ENCODE data around the gene EGLN2.
"Not testable (repeated sequence)": the region's sequence is repeated elsewhere in the genome, so short reads cannot be mapped to it uniquely, and the experiment has no call there.

EGLN2 gene

DNA sequence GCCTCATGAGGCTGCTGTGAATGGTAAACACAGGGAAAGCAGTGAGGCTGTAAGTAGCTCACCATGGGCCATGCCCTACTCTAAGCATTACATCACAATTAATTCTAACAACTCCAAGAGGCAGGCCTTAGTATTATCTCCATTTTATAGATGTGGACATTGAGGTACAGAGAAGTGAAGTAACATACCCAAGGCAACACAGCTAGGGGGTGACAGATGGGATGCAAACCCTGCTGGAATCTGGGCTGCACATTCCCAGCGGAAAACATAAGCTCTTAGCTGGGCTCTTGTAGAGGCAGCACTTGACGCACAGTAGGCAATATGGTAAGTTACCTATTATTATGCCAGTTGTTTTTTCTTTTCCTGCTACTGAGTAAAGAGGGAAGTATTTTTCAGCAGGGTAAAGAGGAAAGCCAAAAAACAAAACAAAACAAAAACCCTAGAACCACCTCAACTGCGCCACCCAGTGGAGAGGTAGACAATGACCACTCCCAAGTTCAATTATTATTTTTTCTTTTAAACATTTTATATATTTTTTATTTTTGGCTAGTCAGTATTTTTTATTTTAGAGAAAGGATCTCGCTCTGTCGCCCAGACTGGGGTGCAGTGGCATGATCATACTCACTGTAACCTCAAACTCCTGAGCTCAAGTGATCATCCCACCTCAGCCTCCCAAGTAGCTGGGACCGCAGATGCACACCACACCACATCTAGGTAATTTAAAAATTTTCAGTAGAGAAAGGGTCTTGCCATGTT lies 20.7 kb downstream of the EGLN2 start:
- not testable (repeated sequence) for DNase-seq (ENCODE audit: low spot score)

DNA sequence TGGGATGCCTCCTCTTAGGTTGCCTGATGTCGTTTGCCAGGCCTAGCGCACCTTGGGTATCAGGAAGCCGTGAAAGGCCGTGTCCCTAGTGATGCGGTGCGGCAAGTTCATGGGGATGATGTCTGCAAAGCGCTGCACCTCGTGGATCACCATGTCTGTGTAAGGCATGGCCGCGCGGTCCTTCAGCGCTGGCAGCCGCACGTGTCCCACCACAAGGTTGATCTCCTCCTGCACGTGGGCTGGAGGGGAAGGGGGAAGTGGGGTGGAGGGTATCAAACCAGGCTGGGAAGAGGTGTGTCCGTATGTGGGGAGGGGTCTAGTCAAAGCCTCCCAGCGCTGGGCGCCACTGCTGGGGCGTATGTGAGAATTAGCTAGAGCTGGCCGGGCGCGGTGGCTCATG lies 23.2 kb downstream of the EGLN2 start:
- DNase-seq (ENCODE audit: low spot score), result no peak

DNA sequence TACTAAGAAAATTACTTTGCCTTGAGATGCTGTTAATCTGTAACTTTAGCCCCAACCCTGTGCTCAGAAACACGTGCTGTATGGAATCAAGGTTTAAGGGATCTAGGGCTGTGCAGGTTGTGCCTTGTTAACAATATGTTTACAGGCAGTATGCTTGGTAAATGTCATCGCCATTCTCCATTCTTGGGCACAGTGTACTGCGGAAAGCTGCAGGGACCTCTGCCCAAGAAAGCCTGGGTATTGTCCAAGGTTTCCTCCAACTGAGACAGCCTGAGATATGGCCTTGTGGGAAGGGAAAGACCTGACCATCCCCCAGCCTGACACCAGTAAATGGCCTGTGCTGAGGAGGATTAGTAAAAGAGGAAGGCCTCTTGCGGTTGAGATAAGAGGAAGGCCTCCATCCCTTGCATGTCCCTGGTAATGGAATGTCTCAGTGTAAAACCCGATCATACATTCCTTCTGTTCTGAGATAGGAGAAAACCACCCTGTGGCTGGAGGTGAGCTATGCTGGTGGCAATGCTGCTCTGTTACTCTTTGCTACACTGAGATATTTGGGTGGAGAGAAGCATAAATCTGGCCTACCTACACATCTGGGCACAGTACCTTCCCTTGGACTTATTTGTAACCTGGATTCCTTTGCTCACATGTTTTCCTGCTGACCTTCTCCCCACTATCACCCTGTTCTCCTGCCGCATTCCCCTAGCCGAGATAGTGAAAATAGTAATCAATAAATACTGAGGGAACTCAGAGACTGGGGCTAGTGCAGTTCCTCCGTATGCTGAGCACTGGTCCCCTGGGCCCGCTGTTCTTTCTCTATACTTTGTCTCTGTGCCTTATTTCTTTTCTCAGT lies 23.9 kb downstream of the EGLN2 start:
- DNase-seq (ENCODE audit: low spot score), result not testable (repeated sequence)

DNA sequence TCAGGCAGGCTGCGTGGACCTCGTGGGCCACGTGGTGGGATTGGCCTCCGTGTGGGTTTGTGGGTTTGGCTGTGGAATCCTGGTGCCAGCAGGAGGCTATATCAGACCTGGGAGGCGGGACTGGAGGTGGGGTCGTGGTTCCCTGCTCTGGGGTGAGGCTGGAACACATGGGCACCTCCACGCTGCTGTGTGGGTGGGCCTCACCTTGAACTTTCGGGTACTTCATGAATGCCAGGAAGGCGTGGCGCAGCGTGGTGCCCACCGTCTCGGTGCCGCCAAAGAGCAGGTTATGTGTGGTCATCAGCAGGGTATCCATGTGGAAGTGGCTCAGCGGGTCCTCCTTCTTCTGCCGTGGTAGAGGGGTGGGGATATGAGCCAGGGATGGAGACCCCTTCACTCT lies 25.9 kb downstream of the EGLN2 start:
- DNase-seq (ENCODE audit: low spot score), result not testable (repeated sequence)

DNA sequence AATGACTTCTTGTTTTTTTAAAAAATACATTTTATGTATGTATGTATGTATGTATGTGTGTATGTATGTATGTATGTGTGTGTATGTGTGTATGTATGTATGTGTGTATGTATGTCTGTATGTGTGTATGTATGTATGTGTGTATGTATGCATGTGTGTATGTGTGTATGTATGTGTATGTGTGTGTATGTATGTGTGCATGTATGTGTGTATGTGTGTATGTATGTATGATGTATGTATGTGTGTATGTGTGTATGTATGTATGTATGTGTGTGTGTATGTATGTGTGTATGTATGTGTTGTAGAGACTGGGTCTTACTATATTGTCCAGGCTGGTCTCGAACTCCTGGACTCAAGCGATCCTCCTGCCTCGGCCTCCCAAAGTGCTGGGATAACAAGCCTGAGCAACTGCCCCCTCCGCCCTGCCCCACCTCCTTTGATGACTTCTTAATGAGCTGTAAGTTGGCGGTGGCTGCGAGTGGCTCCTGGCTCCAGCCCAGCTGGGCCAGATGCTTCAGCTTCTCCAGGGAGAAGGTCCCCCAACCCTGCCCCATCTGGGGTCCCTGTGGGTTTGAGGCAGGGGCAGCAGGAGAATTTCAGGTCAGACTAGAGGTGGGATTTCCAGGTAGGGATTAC lies 26.6 kb downstream of the EGLN2 start:
- not testable (repeated sequence) for DNase-seq (ENCODE audit: low spot score)

DNA sequence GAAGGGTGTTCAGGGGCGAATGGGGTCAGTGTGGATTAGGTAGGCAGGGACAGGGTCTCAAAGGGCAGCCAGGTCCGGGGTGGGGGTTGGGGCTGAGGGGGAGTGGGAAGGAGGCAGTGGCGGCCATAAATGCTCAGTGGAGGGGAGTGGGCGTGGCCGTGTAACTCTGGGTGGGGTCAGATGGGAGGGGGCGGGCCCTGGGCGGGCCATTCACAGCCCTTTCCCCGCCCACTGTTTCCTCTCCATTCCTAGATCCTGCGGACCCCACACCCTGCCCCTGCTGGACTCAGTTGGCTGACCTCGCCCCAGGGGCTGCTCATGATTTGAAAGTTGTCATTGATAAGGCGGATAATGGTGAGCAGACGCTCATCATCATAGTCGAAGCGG lies 27.3 kb downstream of the EGLN2 start:
- DNase-seq (ENCODE audit: low spot score), result not testable (repeated sequence)

DNA sequence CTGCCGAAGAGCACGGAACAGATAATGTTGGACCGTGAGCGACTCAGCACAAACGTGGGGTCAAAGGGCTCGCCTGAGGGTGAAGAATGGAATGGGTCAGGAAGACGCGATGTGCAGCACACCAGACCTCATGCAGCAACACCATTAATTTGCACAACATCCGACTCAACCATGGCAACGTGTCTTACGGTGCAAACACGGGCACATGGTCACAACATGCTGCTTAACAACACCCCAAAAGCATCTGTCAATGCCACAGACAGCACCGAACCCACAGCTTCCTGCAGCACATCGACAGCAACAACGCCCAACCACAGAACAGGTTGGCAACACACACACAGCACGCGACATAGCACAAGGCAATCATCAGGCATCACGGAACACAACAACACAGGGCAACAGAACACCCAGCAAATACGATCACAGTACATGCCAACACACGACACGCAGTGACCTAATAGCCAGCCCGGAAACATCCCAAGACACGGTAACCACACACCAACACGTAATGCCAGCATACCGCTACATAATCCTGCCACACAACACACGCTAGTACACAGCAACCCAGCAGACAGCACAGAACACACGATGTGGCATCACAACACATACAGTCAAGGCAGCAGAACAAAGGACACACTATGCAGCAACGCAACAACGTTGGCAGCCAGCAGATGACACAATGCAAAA lies 27.9 kb downstream of the EGLN2 start:
- not testable (repeated sequence) for DNase-seq (ENCODE audit: low spot score)

DNA sequence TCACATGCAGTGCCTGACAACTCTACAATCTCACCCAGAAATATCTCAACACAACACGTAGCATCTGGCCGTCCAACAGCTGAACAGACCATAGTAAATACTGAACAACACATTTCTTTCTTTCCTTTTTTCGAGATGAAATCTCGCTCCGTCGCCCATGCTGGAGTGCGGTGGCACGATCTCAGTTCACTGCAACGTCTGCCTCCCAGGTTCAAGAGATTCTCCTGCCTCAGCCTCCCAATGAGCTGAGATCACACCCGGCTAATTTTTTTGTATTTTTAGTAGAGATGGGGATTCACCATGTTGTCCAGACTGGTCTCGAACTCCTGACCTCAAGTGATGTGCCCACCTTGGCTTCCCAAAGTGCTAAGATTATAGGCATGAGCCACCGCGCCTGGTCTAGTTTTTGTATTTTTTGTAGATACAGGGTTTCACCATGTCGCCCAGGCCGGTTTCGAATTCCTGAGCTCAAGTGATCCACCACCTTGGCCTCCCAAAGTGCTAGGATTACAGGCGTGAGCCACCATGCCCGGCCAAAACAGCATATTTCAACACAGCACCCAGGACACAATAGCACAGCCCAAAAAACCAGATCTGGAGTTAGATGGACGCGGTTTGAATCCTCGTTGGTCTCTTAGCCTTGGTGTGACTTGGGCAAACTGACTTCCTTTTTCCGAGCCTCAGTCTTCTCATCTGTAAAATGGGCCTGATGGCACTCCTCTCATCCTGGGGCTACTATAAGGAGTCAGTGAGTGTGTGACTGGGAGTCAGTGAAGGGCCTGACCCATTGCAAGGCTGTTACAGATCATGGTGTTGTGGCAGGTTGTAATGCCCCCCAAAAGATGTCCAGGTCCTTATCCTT lies 28.6 kb downstream of the EGLN2 start:
- no peak for DNase-seq (ENCODE audit: low spot score)

DNA sequence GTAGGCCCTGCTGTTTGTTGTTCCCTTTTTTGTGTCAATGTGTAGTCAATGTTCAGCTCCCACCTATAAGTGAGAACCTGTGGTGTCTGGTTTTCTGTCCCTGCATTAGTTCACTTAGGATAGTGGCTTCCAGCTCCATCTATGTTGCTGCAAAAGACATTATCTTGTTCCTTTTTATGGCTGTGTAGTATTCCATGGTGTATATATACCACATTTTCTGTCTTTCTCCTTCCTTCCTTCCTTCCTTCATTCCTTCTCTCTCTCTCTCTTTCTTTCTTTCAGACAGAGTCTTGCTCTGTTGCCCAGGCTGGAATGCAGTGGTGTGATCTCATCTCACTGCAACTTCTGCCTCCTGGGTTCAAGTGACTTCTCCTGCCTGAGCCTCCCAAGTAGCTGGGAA lies 30.2 kb downstream of the EGLN2 start:
- DNase-seq (ENCODE audit: low spot score), result no peak

DNA sequence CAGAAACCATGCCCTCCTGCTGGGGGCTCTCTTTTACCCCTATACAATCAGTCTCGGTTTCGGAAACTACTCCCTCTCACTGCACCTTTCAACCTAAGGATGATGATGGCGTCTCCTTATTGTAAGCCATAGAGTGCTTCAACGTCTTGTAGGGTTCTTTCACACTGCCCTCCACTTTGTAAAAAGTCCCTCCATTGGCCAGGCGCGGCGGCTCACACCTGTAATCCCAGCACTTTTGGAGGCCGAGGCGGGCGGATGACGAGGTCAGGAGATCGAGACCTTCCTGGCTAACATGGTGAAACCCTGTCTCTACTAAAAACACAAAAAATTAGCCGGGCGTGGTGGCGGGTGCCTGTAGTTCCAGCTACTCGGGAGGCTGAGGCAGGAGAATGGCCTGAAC lies 31.8 kb downstream of the EGLN2 start:
- DNase-seq (ENCODE audit: low spot score), result not testable (repeated sequence)

DNA sequence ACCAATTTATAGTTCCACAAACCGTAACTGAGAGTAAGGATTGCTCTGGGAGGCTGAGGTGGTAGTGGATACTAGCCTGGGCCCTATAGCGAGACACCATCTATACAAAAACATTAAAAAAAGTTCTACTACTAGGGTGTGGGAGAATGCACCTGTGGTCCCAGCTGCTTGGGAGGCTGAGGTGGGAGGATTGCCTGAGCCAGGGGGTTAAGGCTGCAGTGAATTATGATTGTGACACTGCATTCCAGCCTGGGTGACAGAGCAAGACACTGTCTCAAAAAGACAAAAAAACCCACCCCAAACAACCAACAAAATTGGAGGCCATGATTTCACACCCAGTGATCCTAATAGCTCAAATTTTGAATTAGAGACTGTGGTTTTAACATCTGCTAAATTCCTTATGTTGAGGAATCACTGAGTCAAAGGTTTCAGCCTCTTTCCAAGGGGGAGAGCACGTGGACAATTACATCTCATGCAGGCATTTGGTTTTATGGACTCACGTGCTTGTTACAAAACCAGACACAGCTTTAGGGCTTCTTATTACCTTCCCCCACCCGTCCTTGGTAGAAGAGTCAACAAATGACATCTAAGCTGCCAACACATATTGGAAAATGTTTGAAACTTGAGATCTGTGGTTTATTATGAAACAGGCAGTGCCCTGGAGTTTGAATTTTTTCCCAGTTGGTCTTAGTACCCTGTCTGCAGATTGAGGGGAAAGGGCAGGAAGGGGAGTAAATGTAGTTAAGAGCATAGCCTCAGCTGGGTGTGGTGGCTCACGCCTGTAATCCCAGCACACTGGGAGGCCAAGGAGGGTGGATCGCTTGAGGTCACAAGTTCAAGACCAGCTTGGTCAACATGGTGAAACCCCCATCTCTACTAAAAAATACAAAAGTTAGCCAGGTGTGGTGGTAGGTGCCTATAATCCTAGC lies 32.8 kb downstream of the EGLN2 start:
- no peak for DNase-seq (ENCODE audit: low spot score)

DNA sequence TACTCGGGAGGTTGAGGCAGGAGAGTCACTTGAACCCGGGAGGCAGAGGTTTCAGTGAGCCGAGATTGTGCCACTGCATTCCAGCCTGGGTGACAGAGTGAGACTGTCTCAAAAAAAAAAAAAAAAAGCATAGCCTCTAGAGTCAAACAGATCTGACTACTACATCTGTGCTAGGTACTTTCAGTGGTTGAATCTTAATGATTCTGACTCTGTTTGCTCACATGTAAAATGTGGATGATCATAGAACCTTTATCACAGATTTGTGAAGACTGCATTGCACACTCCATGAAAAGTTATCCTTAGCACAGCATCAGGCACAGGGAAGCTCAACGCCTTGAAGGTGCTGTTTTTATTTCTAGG lies 33.4 kb downstream of the EGLN2 start:
- DNase-seq (ENCODE audit: low spot score), result not testable (repeated sequence)

DNA sequence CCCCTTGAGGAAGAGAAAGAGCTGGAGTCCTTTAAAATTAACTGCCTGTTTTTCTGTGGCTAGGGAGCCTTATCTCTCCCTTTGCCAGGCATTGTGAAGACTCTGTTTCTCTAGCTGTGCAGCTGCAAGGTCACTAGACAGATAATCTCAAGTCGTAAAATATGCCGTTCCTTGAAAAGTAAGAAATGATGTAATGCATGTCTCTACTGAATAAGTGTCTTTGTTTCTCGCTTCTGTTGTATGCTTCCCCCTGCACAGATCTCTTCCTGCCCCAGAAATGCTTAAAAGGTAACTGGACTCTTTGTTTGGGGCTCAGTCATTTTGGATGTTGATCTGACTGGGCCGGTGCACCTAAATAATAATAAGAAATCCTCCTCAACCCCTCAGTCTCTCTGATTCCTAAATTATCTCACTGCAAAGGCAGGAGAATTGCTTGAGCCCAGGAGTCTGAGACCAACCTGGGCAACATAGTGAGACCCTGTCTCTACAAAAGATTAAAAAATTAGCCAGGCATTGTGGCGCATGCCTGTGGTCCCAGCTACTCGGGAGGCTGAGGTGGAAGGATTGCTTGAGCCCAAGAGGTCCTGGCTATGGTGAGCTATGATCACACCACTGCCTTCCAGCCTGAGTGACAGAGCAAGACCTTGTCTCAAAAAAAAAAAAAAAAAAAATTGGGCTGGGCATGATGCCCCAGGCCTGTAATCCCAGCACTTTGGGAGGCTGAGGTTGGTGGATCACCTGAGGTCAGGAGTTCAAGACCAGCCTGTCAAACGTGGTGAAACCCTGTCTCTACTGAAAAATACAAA lies 34.9 kb downstream of the EGLN2 start:
- not testable (repeated sequence) for DNase-seq (ENCODE audit: low spot score)

DNA sequence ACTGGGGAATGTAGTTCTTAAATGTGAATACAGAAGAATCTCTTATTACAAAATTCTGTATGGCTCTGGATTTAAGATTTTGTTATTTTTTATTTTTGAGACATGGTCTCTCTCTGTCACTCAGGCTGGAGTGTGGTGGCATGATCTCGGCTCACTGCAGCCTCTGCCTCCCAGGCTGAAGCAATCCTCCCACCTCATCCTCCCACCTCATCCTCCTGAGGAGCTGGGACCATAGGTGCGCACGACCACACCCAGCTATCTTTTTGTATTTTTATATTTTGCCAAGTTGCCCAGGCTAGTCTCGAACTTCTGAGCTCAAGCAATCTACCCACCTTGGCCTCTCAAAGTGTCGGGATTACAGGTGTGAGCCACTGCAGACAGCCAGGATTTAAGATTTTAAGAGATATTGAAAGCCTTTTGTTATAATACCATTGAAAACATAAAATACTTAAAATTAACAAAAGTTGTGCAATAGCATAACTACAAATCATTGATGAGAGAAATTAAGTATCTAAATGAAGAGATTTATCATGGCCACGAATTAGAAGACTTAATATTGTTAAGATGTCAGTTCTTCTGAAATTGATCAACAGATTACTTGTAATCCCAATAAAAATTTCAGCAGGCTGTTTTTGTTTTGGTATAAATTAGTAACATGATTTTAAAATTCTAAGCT lies 37.9 kb downstream of the EGLN2 start:
- no peak for DNase-seq (ENCODE audit: low spot score)

DNA sequence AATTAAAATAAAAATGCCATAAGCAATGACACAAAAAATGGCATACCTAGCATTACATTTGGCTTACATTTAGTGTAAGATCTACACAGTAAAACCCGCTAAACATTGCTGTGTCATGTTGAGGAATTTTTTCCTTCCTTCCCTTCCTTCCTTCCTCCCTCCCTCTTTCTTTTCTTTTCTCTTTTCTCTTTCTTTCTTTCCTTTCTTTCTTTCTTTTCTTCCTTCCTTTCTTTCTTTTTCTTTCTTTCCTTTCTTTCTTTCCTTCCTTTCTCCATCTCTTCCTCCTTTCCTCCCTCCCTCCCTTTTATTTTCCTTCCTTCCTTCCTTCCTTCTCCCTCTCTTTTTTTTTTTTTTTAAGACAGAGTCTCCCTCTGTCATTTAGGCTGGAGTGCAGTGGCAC lies 39.5 kb downstream of the EGLN2 start:
- not testable (repeated sequence) for DNase-seq (ENCODE audit: low spot score)

DNA sequence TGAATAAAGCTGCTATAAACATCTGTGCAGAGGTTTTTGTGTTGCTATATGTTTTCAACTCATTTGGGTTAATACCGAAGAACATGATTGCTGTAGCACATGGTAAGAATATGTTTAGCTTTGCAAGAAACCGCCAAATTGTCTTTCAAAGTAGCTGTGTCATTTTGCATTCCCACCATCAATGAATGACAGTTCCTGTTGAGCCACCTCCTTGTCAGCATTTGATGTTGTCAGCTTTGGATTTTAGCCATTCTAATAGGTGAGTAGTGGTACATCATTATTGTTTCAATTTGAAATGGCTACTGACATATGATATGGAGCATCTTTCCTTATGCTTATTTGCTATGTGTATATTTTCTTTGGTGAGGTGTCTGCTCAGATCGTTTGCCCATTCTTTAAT lies 43.0 kb downstream of the EGLN2 start:
- DNase-seq (ENCODE audit: low spot score), result not testable (repeated sequence)

DNA sequence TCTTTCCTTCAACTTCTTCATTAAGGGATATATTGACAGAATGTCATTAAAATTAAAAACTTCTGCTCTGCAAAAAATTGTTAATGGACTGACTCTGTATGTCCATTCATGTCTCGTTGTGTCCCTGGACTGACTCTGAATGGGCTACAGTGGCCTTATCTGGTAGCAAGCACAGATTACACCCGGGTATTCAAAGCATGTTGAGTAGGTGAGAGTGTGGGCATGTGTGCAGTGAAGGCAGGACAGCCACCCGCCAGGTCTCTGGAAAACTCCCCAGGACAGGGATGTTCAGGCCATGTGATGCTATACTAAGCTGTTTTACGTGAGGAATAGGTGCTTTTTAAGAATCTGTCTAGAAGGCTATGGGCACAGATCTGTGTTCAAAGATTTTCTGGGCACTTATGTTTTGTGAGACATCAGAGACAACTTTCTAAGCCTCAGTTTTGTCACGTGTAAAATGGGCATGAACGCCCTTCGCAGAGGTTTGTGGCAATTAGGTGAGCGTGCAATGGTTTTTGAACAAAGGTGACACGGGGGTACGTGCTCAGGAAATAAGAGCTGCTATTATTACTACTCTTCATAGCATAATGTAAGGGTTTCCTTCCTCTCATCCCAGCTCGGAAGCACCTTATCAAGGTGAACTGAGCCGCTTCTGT lies 44.1 kb downstream of the EGLN2 start:
- not testable (repeated sequence) for DNase-seq (ENCODE audit: low spot score)

DNA sequence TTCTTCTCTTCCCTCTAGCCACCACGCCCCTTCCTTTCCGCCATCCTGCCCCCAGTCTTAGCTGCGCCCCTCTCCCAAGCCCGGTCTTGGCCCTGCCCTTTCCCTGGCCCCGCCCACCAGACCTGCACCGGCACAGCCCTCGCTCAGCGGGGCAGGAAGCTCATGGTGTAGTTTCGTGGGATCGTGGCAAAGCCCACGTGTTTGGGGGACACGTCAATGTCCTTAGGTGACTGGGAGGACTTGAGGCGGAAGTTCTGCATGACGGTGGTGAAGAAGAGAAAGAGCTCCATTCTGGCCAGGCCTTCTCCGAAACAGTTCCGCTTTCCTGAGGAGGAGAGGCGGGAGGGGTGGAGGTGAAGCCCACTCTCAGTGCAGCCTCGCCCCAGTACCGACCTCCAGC lies 44.7 kb downstream of the EGLN2 start:
- DNase-seq (ENCODE audit: low spot score), result not testable (repeated sequence)
